Endothelial cell of umbilical vein (primary cell): ENCODE data around the gene FGF12. TPM values are rescaled to one million over a fixed set of nuclear protein-coding genes. Genes with fewer than 3 reads are reported as not detected.

Experiments used
- BruUV-seq: library from RNA; stranded (reverse); fragments of 400-500 nt; replicated peaks from 2 replicates; lab custom pipeline; 2021; lab: Mats Ljungman, UMichigan
- CTCF ChIA-PET: fragments of 300-600, 350-600 bp; sonication (Branson Sonifier 250); formaldehyde crosslinking; loops from one replicate; lab custom pipeline; 2021; ENCODE audit warnings: antibody characterized with exemption, inconsistent platforms; lab: Charles Lee
- POLR2A ChIA-PET: fragments of 300-600, 350-600 bp; sonication (Branson Sonifier 250); formaldehyde crosslinking; loops from one replicate; lab custom pipeline; 2021; ENCODE audit warnings: antibody characterized with exemption, inconsistent platforms; lab: Charles Lee
- DNase-seq: peaks from one replicate; pipeline ENCODE4 v3.0.0-alpha.2; 2011; ENCODE audit warnings: low read depth, low spot score
- FAIRE-seq: peaks from 2 replicates; lab custom pipeline; 2011; peaks lifted over from hg19 to GRCh38; lab: Jason Lieb, UNC
- H2AFZ ChIP-seq: 2 replicates; pipeline ENCODE4 v1.6.0; 2012; ENCODE audit warnings: low read depth, low read length, control low read depth, inconsistent platforms
- H3K27ac ChIP-seq: 2 replicates; pipeline ENCODE4 v1.5.1; 2011; ENCODE audit warnings: low read depth, mild to moderate bottlenecking, control low read depth, low read length, moderate library complexity; ENCODE audit not compliant: insufficient read depth
- H3K27me3 ChIP-seq, 2 experiments: 2 replicates each; pipeline versions ENCODE4 v1.6.0 to v1.6.1; 2011; ENCODE audit warnings: low read length in 2 of 2, mixed read lengths in 1 of 2; ENCODE audit not compliant: control insufficient read depth in 2 of 2, insufficient read depth in 2 of 2
- H3K36me3 ChIP-seq, 2 experiments: 2 replicates in 1 of 2; 3 replicates in 1 of 2; pipeline ENCODE4 v1.5.1; 2011; ENCODE audit warnings: low read length in 2 of 2, mild to moderate bottlenecking in 1 of 2, moderate library complexity in 1 of 2; ENCODE audit not compliant: control insufficient read depth in 2 of 2, insufficient read depth in 2 of 2; ENCODE audit errors: extremely low read depth in 1 of 2
- H3K4me1 ChIP-seq: 3 replicates; pipeline ENCODE4 v1.5.1; 2011; ENCODE audit warnings: mild to moderate bottlenecking, low read length; ENCODE audit not compliant: control insufficient read depth, insufficient read depth; ENCODE audit errors: extremely low read depth
- H3K4me2 ChIP-seq: 2 replicates; pipeline ENCODE4 v1.6.1; 2011; ENCODE audit warnings: low read length, control low read depth, mixed read lengths; ENCODE audit not compliant: insufficient read depth
- H3K4me3 ChIP-seq, 3 experiments: fragments of 200-600 bp in 1 of 3; sonication (generic), shearing (Covaris generic) in 1 of 3; replicated peaks in 1 of 3; 2 replicates each; pipeline ENCODE4 v1.5.1; 2011 to 2016; ENCODE audit warnings: control low read depth in 3 of 3, low read length in 3 of 3, mild to moderate bottlenecking in 2 of 3, inconsistent platforms in 1 of 3, low read depth in 1 of 3, moderate library complexity in 1 of 3; ENCODE audit not compliant: insufficient read depth in 1 of 3
- H3K79me2 ChIP-seq: 2 replicates; pipeline ENCODE4 v1.6.0; 2012; ENCODE audit warnings: low read length, inconsistent platforms; ENCODE audit not compliant: control insufficient read depth, insufficient read depth
- H3K9ac ChIP-seq: replicated peaks from 2 replicates; pipeline ENCODE3; 2011; ENCODE audit warnings: low read length, control low read depth; ENCODE audit not compliant: insufficient read depth; ENCODE audit errors: extremely low read depth
- H3K9me1 ChIP-seq: replicated peaks from 3 replicates; pipeline ENCODE4 v1.6.0; 2011; ENCODE audit warnings: mild to moderate bottlenecking, low read length; ENCODE audit not compliant: control insufficient read depth, insufficient read depth; ENCODE audit errors: extremely low read depth
- H3K9me3 ChIP-seq: replicated peaks from 2 replicates; pipeline ENCODE4 v1.5.1; 2012; ENCODE audit warnings: low read length, inconsistent platforms; ENCODE audit not compliant: control insufficient read depth, insufficient read depth
- H4K20me1 ChIP-seq: replicated peaks from 2 replicates; pipeline ENCODE3; 2011; ENCODE audit warnings: mild to moderate bottlenecking, low read length; ENCODE audit not compliant: control insufficient read depth, insufficient read depth; ENCODE audit errors: extremely low read depth
- EZH2 ChIP-seq: IDR thresholded peaks from 2 replicates; pipeline ENCODE4 v1.6.1; 2012; ENCODE audit warnings: borderline replicate concordance, low read depth, mild to moderate bottlenecking, moderate library complexity, low read length, inconsistent platforms; ENCODE audit not compliant: severe bottlenecking
- FOS ChIP-seq: IDR thresholded peaks from 2 replicates; pipeline ENCODE4 v1.6.1; 2011; ENCODE audit warnings: mild to moderate bottlenecking, low read length, moderate library complexity, borderline replicate concordance; ENCODE audit not compliant: insufficient read depth
- GATA2 ChIP-seq: IDR thresholded peaks from 2 replicates; pipeline ENCODE4 v1.7.0; 2011; ENCODE audit warnings: low read depth, mild to moderate bottlenecking, moderate library complexity, mixed read lengths, low read length; ENCODE audit not compliant: insufficient read length, insufficient read depth
- JUN ChIP-seq: IDR thresholded peaks from 2 replicates; pipeline ENCODE4 v1.6.1; 2011; ENCODE audit warnings: borderline replicate concordance, low read depth; ENCODE audit not compliant: insufficient read length, insufficient read depth
- MAX ChIP-seq: IDR thresholded peaks from 2 replicates; pipeline ENCODE4 v1.6.1; 2011; ENCODE audit not compliant: insufficient read depth, insufficient read length
- MYC ChIP-seq: IDR thresholded peaks from one replicate; pipeline ENCODE4 v1.6.1; 2011; ENCODE audit warnings: mild to moderate bottlenecking, low read depth, low read length
- POLR2A ChIP-seq: IDR thresholded peaks from 2 replicates; pipeline ENCODE4 v1.6.1; 2012; ENCODE audit warnings: low read depth, mild to moderate bottlenecking, control low read depth, low read length
- POLR2AphosphoS5 ChIP-seq: IDR thresholded peaks from 2 replicates; pipeline ENCODE4 v1.6.1; 2012; ENCODE audit warnings: low read depth, mild to moderate bottlenecking, control low read depth, low read length, moderate library complexity; ENCODE audit not compliant: insufficient read depth
- dilution Hi-C: fragments of 300-500 bp; cut with MboI; formaldehyde crosslinking; loops from one replicate; pipeline ENCODE4 v1.15.0; 2019; ENCODE audit warnings: low sequenced_read_pairs; ENCODE audit not compliant: extremely low pct_ligation_motif_present
- intact Hi-C: fragments of 100-400 bp; cut with micrococcal nuclease; formaldehyde crosslinking; loops from one replicate; pipeline ENCODE4 v1.10.0; 2022
- polyA plus RNA-seq, 4 experiments: library from polyadenylated mRNA; depleted of rRNA in 3 of 4; stranded (reverse) in 3 of 4; unstranded in 1 of 4; fragments of >200 nt; gene quantifications; 2 replicates each; pipeline versions ENCODE4 v1.2.1 to v1.2.3, GENCODE V29; 2011 to 2012; ENCODE audit warnings: missing spikeins in 1 of 4
- total RNA-seq: library from RNA; stranded (reverse); gene quantifications from 2 replicates; pipeline ENCODE4 v1.2.3, GENCODE V29; 2021

Gene FGF12
- total and polyA plus RNA-seq, 2 donors (not counting 3 experiments of a cell fraction or from before 2014, with no cell fraction given) = 0.72 to 2.5 TPM

GRCh38 chr3:192417017-192417416 lies 310.3 kb downstream of the FGF12 start:
- Histone ChIP-seq H2AFZ (no peak overlapping the region), H3K4me3 (no peak overlapping the region), H3K27ac (no peak overlapping the region), H3K4me1 (peaks cover 22% of the 10 kb centered on the region), H3K36me3 (no peaks in the 10 kb centered on the region), H4K20me1 (no peaks in the 10 kb centered on the region), H3K9me1 (no peaks in the 10 kb centered on the region), H3K9ac (no peak overlapping the region), H3K27me3 (no peaks in the 10 kb centered on the region), H3K79me2 (no peaks in the 10 kb centered on the region), H3K9me3 (no peaks in the 10 kb centered on the region), H3K4me2 (peak overlapping the region; percentile 12)
- intact Hi-C loops (no loop called here), dilution Hi-C loops (no loop called here)
- CTCF ChIA-PET = interaction anchor here (1.1 kb wide), 1 partner anchor 10 kb away, joined by 6 read pairs; no protein-coding TSS in a partner anchor
- TF ChIP-seq JUN (peak; percentile 26), EZH2 (no peak)
- BruUV-seq = no TSS peak
- POLR2A ChIA-PET = no interaction called here
- DNase-seq (peak; percentile 85), FAIRE-seq (peak; percentile 35)

- Histone ChIP-seq H3K4me2 (peak overlapping the region; percentile 27), H3K4me3 (no peak overlapping the region), H3K9me1 (no peaks in the 10 kb centered on the region), H3K9ac (no peak overlapping the region), H3K27me3 (no peaks in the 10 kb centered on the region), H3K9me3 (no peaks in the 10 kb centered on the region), H3K79me2 (no peaks in the 10 kb centered on the region), H3K36me3 (no peaks in the 10 kb centered on the region), H2AFZ (no peak overlapping the region), H3K27ac (no peak overlapping the region), H4K20me1 (no peaks in the 10 kb centered on the region), H3K4me1 (peaks cover 32% of the 10 kb centered on the region)
- intact Hi-C loops (no loop called here), dilution Hi-C loops (no loop called here)
- TF ChIP-seq MYC (no peak), POLR2A (no peak), POLR2AphosphoS5 (no peak), MAX (no peak), FOS (peak; percentile 22), JUN (no peak), GATA2 (no peak), EZH2 (no peak)
- ChIA-PET CTCF (interaction anchor here (3.9 kb wide), 1 partner anchor 9 kb away, joined by 21 read pairs; no protein-coding TSS in a partner anchor), POLR2A (no interaction called here)
- DNase-seq = peak; percentile 12
- no TSS peak for BruUV-seq
- FAIRE-seq = no peak
These were observed 313.9 kb downstream of the FGF12 start for GRCh38 chr3:192413461-192413860.
